CD4-positive, alpha-beta T cell (primary cell): Measurements from ENCODE around the gene STIMATE. TPM values are rescaled to one million over a fixed set of nuclear protein-coding genes. Genes with fewer than 3 reads are reported as not detected.

ENCODE experiments used
- ATAC-seq: fragments of 200-7000 bp; cut with Tn5 transposase; one replicate; pipeline ENCODE4 v1.10.0; 2022; ENCODE audit warnings: mild to moderate bottlenecking; ENCODE audit not compliant: poor library complexity
- CTCF ChIA-PET: fragments of 350-600 bp; sonication (Branson Sonifier 250); formaldehyde crosslinking; loops from one replicate; lab custom pipeline; 2021; ENCODE audit warnings: antibody characterized with exemption, inconsistent platforms; lab: Charles Lee
- POLR2A ChIA-PET: fragments of 350-600 bp; sonication (Branson Sonifier 250); formaldehyde crosslinking; loops from one replicate; lab custom pipeline; 2021; ENCODE audit warnings: antibody characterized with exemption, inconsistent platforms; lab: Charles Lee
- DNase-seq, 14 experiments: peaks; one replicate each; pipeline ENCODE4 v3.0.0-alpha.2; 2013 to 2020; ENCODE audit warnings: mixed read lengths in 2 of 14
- H3K27ac ChIP-seq, 2 donors: one replicate each; pipeline versions ENCODE4 v1.5.1 to v1.7.0; 2013; ENCODE audit warnings: low read length in 2 of 2, low read depth in 1 of 2, mild to moderate bottlenecking in 1 of 2
- H3K27me3 ChIP-seq, 2 experiments: 1 replicate in 1 of 2; 2 replicates in 1 of 2; pipeline versions ENCODE4 v1.6.1 to v1.7.0; 2013; ENCODE audit warnings: low read length in 2 of 2, control low read depth in 1 of 2, mild to moderate bottlenecking in 1 of 2, moderate library complexity in 1 of 2; ENCODE audit not compliant: insufficient read depth in 2 of 2, control insufficient read depth in 1 of 2
- H3K36me3 ChIP-seq: one replicate; pipeline ENCODE4 v1.6.1; 2013; ENCODE audit warnings: low read length, control low read depth; ENCODE audit not compliant: insufficient read depth
- H3K4me1 ChIP-seq: one replicate; pipeline ENCODE4 v1.6.1; 2013; ENCODE audit warnings: low read length, control low read depth; ENCODE audit not compliant: insufficient read depth
- H3K4me3 ChIP-seq: one replicate; pipeline ENCODE4 v1.5.1; 2013; ENCODE audit warnings: mild to moderate bottlenecking, low read length, moderate library complexity
- H3K9me3 ChIP-seq, 2 experiments: 1 replicate in 1 of 2; 2 replicates in 1 of 2; pipeline versions ENCODE4 v1.6.1 to v1.7.0; 2013; ENCODE audit warnings: low read length in 2 of 2, mild to moderate bottlenecking in 2 of 2, control low read depth in 1 of 2, moderate library complexity in 1 of 2; ENCODE audit not compliant: control insufficient read depth in 1 of 2, insufficient read depth in 1 of 2
- H3K27ac Mint-ChIP-seq: one replicate; pipeline ENCODE4 v1.8.0; 2020; ENCODE audit warnings: mixed read lengths
- H3K27me3 Mint-ChIP-seq: one replicate; pipeline ENCODE4 v1.8.0; 2021; ENCODE audit warnings: mixed read lengths
- H3K36me3 Mint-ChIP-seq: one replicate; pipeline ENCODE4 v1.8.0; 2021; ENCODE audit warnings: low read depth, mixed read lengths
- H3K4me1 Mint-ChIP-seq: one replicate; pipeline ENCODE4 v1.8.0; 2021; ENCODE audit warnings: low read depth, mixed read lengths
- H3K4me3 Mint-ChIP-seq: one replicate; pipeline ENCODE4 v1.8.0; 2020; ENCODE audit warnings: mild to moderate bottlenecking, mixed read lengths
- H3K9me3 Mint-ChIP-seq: one replicate; pipeline ENCODE4 v1.8.0; 2020; ENCODE audit warnings: mixed read lengths
- CTCF ChIP-seq: fragments of 200-600 bp; IDR thresholded peaks from one replicate; pipeline ENCODE4 v1.8.0; 2022; ENCODE audit warnings: antibody characterized with exemption, mild to moderate bottlenecking
- intact Hi-C, 2 experiments: fragments of 100-400 bp; cut with DNase I in 1 of 2; cut with micrococcal nuclease in 1 of 2; formaldehyde crosslinking; loops; one replicate each; pipeline versions ENCODE4 v1.15.1 to v1.9.0; 2023 to 2025; cut with DNase I, micrococcal nuclease
- total RNA-seq, 174 experiments: library from RNA in 2 of 174; stranded (reverse) in 2 of 174; gene quantifications; one replicate each; pipeline ENCODE4 v1.2.3 and lab custom pipeline; 2021 to 2026

Gene STIMATE
- total RNA-seq, 2 experiments from 2014 or later, result 39.8 to 42.6 TPM

- Mint-ChIP-seq H3K9me3 (no peaks in the 10 kb centered on the region), H3K27ac (no peak overlapping the region), H3K4me3 (no peak overlapping the region), H3K27me3 (no peaks in the 10 kb centered on the region), H3K36me3 (no peaks in the 10 kb centered on the region), H3K4me1 (no peaks in the 10 kb centered on the region)
- DNase-seq (no peak), ATAC-seq (no peak)
- H3K9me3 ChIP-seq, result no peaks in the 10 kb centered on the region
- no peaks in the 10 kb centered on the region for H3K27me3 ChIP-seq
- CTCF ChIA-PET, result no interaction called here
- no peak overlapping the region for H3K4me3 ChIP-seq
- H3K4me1 ChIP-seq, result no peaks in the 10 kb centered on the region
- intact Hi-C loops, result no loop called here
- POLR2A ChIA-PET, result no interaction called here
- TF ChIP-seq CTCF, result no peak
- H3K36me3 ChIP-seq, result no peaks in the 10 kb centered on the region
- no peak overlapping the region for H3K27ac ChIP-seq
Observed at GRCh38 chr3:52791928-52792327, 105.4 kb downstream of the STIMATE start.

GRCh38 chr3:52791366-52791765 lies 106.0 kb downstream of the STIMATE start:
- Mint-ChIP-seq H3K4me1 (no peaks in the 10 kb centered on the region), H3K27ac (no peak overlapping the region), H3K9me3 (no peaks in the 10 kb centered on the region), H3K36me3 (no peaks in the 10 kb centered on the region), H3K27me3 (no peaks in the 10 kb centered on the region), H3K4me3 (no peak overlapping the region)
- no peak for TF ChIP-seq CTCF
- no peaks in the 10 kb centered on the region for H3K36me3 ChIP-seq
- H3K9me3 ChIP-seq, result no peaks in the 10 kb centered on the region
- ChIA-PET CTCF (no interaction called here), POLR2A (no interaction called here)
- DNase-seq (no peak), ATAC-seq (no peak)
- intact Hi-C loops, result no loop called here
- no peaks in the 10 kb centered on the region for H3K4me1 ChIP-seq
- no peaks in the 10 kb centered on the region for H3K27me3 ChIP-seq
- no peak overlapping the region for H3K27ac ChIP-seq
- no peak overlapping the region for H3K4me3 ChIP-seq

GRCh38 chr3:52790741-52791140 lies 106.6 kb downstream of the STIMATE start:
- ATAC-seq, result no peak
- no peak for TF ChIP-seq CTCF
- CTCF ChIA-PET, result no interaction called here

More at GRCh38 chr3:52790741-52791140, 106.6 kb downstream of the STIMATE start:
- no peak overlapping the region for H3K27ac ChIP-seq
- no peaks in the 10 kb centered on the region for H3K9me3 ChIP-seq
- DNase-seq, result no peak
- no peak overlapping the region for H3K4me3 ChIP-seq
- Mint-ChIP-seq H3K4me3 (no peak overlapping the region), H3K27ac (no peak overlapping the region), H3K27me3 (no peaks in the 10 kb centered on the region), H3K9me3 (no peaks in the 10 kb centered on the region), H3K36me3 (no peaks in the 10 kb centered on the region), H3K4me1 (no peaks in the 10 kb centered on the region)
- no peaks in the 10 kb centered on the region for H3K27me3 ChIP-seq
- no peaks in the 10 kb centered on the region for H3K36me3 ChIP-seq
- POLR2A ChIA-PET, result no interaction called here
- intact Hi-C loops, result no loop called here
- H3K4me1 ChIP-seq, result no peaks in the 10 kb centered on the region
